D721Med (cell line): ENCODE data around the gene LPP.

Experiments
- DNase-seq: peaks from one replicate; pipeline ENCODE4 v3.0.0; 2011; ENCODE audit warnings: low spot score; ENCODE audit not compliant: insufficient read length
- FAIRE-seq: peaks from 2 replicates; lab custom pipeline; 2011; peaks lifted over from hg19 to GRCh38; lab: Jason Lieb, UNC
- CTCF ChIP-seq: IDR thresholded peaks from 2 replicates; pipeline ENCODE4 v1.5.1; 2012; ENCODE audit warnings: mild to moderate bottlenecking, control low read depth; ENCODE audit not compliant: insufficient read depth; ENCODE audit errors: missing control alignments

The LPP gene

GRCh38 chr3:188171682-188172467 lies 17.9 kb downstream of the LPP start:
- FAIRE-seq (no peak), DNase-seq (no peak)
- no peak for TF ChIP-seq CTCF

GRCh38 chr3:188174317-188175044 lies 20.5 kb downstream of the LPP start:
- FAIRE-seq (no peak), DNase-seq (no peak)
- no peak for TF ChIP-seq CTCF

- DNase-seq (no peak), FAIRE-seq (no peak)
- no peak for TF ChIP-seq CTCF
Observed at GRCh38 chr3:188176476-188176875, 22.5 kb downstream of the LPP start.

- FAIRE-seq (no peak), DNase-seq (no peak)
- no peak for TF ChIP-seq CTCF
Observed at GRCh38 chr3:188176884-188177283, 22.9 kb downstream of the LPP start.

GRCh38 chr3:188177721-188178120 lies 23.8 kb downstream of the LPP start:
- DNase-seq (no peak), FAIRE-seq (no peak)
- TF ChIP-seq CTCF: no peak

GRCh38 chr3:188178293-188178936 lies 24.5 kb downstream of the LPP start:
- FAIRE-seq: no peak
- no peak for TF ChIP-seq CTCF
- DNase-seq: no peak
